Bone marrow (tissue), 2 donors: ENCODE data around the gene RAPGEF5.

Experiments used
- DNase-seq, 2 donors: peaks; one replicate each; lab custom pipeline; 2025; lab: John Stamatoyannopoulos, UW

The RAPGEF5 gene

DNA sequence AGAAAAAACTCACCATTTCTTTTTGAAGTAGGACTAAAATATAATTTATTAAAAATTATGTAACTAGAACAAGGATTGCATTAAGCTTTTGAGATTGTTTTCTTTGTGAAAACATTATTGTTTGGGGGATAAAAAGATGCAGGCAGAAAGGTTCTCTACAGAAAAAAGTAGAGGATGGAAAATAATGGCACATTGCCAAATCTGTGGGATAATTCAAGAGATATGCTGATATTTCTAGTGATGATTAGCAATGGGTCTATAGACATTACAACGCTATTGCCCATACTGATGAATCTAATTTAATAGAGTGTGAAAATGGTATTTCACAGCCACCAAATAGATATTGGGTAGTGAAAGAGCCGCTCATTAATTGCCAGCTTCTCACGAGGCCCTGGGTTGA lies 204.3 kb downstream of the RAPGEF5 start:
- DNase-seq = no peak

- no peak for DNase-seq
Measured at GRCh38 chr7:22151901-22152300, 205.1 kb downstream of the RAPGEF5 start.

GRCh38 chr7:22150221-22150620 lies 206.7 kb downstream of the RAPGEF5 start:
- no peak for DNase-seq

DNA sequence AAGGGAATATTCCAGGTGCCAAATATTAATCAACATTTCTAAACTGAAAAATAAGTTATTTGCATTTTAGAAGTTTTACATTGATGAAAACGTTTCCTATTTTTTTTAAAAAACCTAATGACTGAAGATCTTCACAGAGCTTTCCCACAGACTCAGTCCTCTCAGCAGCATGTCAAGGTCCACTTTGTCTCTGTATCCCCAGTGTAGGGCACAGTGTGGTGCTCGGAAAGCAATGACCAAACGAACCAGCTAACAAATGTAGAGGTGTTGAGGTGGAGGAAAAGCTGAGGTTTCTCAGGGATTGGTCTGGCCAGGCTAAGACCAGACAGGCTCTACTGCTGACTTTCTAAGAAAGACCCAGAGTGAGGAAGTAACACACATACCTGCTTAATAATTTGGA lies 209.1 kb downstream of the RAPGEF5 start:
- no peak for DNase-seq

- no peak for DNase-seq
Measured at GRCh38 chr7:22146961-22147512, 209.9 kb downstream of the RAPGEF5 start.

GRCh38 chr7:22144950-22145349 lies 212.0 kb downstream of the RAPGEF5 start:
- no peak for DNase-seq

DNA sequence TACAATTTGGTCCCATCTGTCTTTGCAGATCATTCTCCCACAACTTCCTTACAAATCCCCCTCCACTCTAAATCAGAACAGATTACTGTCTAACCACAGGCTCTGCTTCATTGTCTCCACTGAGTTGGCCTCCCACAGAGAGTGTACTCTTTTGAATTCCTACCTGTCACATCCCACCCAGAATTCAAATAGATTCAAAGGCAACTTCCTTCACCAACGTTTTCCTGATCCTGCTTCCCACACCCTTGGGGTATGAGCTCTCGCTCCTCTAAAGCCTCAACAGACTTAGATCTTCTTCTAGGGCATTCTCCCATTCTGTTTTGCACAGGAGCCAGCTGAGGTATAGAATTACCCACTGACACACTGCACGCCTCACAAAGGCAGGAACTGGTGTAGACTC lies 213.5 kb downstream of the RAPGEF5 start:
- no peak for DNase-seq

DNA sequence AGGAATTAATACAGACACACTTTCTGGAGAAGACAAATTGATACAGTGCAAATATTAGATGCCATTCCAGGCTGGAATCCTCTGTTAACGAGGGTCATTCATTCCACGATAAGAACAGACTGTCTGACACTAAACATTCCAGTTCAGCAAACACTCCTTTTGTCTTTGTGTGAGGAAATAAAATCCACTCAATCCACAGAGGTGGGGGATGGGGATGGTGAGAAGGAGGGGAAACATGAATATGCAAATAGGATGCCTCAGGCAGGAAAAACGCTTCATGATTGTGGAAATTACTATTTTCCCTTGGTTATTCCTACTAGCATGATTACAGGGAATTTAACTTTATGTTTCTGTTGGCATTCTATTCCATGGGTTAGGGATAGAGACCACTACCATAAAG lies 214.4 kb downstream of the RAPGEF5 start:
- no peak for DNase-seq

GRCh38 chr7:22141355-22141754 lies 215.6 kb downstream of the RAPGEF5 start:
- no peak for DNase-seq

- DNase-seq = no peak
Measured at GRCh38 chr7:22140578-22140977, 216.4 kb downstream of the RAPGEF5 start.

GRCh38 chr7:22138886-22139285 lies 218.1 kb downstream of the RAPGEF5 start:
- no peak for DNase-seq

DNA sequence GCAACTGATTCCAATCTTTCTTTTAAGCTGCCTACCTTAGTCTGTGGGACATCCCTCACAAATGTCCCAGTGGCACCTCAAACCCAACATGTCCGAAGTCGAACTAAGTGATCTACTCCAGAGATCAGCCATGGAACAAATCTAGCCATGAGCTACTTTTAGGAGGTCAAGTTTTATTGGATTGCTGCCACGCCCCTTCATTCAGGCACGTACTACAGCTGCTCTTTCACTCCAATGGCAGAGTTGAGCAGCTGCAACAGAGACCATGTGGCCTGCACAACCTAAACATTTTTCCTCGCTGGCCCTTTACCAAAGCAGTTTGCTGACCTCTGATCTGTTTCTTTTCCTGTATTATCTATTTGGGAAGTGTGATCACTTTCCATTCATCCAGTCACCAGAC lies 218.8 kb downstream of the RAPGEF5 start:
- no peak for DNase-seq

- DNase-seq = no peak
Measured at GRCh38 chr7:22137466-22137865, 219.5 kb downstream of the RAPGEF5 start.

DNA sequence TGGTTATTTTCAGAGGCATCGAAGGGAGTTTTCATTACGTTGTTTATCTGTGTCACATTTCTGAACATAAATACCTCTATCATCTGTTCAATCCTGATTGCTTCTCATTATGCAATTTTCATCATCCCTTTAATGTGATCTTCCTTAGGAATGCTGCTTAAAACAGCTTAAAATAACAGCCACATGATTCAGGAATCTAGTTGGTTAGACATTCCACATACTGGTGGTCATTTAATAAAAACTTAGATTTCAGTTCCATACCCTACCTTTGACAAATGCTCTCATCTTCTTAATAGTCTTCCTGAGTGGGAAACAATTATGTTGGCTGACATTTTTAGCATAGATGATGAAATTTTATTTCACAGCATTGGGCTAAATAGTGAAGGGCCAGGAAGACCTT lies 219.9 kb downstream of the RAPGEF5 start:
- DNase-seq = no peak

DNA sequence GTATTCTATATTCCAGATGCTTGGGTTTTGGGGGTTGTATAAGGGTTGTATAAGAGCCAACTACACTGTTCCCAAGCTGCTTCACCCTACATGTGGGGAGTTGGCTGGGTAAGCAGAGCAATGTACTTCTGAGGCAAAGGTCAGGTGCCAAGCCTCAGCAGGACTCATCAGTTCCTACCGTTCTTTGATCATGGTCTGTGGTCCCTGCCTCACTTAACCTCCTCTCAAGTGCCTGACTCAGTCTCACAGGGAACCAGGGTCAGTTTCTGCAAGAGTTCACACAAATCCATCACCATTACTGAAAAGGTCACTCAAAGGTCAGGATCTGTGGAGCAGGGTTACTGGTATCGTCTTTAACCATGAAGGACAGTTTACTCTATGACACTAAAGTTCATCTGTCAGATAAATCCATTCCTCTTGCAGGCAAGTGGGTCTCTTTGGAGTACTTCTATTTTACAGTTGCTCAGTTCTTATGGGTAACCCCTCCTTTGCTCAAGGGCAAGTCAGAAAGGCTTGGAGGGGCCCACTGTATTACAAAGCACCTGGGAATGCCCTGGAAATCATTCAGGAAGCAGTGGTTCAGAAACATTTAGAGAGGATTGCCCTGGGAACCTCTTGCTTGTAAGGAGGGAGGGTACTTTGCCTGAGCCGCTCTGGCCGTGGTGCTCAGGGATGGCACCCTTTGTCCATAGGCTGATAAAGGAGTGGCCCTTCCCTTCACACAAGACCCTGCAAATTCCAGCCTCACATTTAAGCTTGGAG lies 227.0 kb downstream of the RAPGEF5 start:
- DNase-seq = no peak

- DNase-seq = no peak
Measured at GRCh38 chr7:22129166-22129565, 227.8 kb downstream of the RAPGEF5 start.

DNA sequence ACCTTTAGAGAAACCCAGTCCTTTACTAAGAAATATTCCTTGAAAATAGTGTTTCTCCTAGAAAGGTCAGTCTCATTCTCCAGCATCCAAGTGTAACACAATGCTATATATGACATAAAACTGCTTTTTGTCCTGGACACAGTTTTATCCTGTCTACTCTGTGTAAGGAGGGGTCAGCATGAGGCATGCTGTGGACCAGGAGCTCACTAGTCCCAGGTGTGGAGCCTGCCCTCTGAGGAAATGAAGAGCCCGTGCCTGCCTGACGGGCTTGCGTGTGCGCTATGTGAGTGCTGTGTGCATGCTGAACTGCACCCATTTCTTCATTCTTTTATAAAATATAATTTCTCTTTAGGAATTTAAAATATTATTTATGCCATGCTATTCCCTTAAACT lies 228.4 kb downstream of the RAPGEF5 start:
- no peak for DNase-seq

DNA sequence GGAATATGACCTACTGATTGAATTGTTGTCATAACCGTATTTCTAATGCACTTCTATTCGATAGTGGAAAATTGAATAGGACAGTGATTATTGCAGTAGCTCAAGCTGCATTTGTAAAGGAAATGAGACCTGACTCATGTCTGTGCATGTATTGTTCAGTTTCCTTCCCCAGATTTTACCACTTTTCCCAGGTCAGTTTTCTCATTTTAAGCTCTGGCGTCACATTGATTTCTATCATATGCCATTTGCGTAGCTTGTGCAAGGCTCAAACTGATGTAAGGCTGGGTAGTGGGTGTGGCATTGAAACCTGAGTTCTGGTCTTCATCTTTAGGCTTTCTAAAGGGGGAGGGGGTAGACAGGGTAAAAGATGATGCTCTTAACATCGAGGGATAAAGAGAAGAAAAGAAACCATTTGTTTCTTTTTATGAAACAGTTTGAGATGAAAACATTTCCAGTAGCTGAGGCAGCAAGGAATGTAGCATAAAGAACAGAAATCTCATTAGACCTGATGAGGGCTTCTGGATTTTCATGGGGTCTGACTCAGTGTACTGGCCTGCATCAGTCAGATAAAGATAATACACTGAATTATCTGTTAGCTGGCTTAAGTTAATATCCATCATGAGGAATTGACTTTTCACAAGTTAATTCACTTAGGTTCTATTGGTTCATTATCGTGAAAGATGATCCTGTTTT lies 229.0 kb downstream of the RAPGEF5 start:
- no peak for DNase-seq

DNA sequence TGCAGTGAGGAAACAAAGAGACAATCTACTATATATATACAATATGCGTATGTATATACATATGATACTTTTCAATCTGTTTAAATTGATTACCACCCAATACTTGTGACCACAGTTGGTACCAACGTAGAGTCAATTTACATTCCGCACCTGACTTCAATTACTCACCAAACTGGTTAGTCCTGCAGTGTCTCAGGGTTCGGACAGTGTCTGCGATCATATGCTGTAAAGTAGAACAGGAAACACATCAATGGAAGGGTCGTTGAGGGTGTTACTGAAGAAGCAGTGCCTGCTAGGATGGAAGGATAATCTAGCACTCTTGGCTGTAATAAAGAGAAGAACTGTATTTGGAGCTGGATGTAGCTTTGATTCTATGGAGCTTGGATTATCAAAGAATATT lies 231.5 kb downstream of the RAPGEF5 start:
- DNase-seq = no peak

GRCh38 chr7:22124941-22125340 lies 232.0 kb downstream of the RAPGEF5 start:
- DNase-seq = no peak

DNA sequence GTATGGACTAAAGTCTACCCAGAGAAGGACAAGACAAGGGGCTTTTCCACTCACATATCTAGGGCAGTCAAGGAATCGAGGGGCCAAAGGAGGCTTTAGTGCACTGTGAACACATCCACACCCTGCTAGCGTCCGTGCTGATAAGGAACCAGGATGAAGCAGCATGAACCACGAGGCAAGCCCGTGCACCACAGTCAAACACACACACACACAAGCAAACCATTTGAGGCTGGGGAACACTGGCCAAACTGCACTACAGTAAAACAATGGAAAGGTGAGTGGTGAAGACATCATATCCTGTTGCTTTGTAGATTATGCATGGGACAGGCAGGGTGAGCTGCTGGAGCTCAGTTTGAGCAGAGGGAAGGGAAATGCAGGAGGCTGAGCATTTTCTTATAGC lies 233.8 kb downstream of the RAPGEF5 start:
- DNase-seq = no peak

GRCh38 chr7:22121702-22122474 lies 235.1 kb downstream of the RAPGEF5 start:
- DNase-seq = no peak
